Activated naive CD8-positive, alpha-beta T cell (primary cell): ENCODE results near the gene CDH24.
A peak's percentile ranks its signal among the peaks of the same experiment; 100 is the strongest.

Source experiments
- H3K27ac Mint-ChIP-seq: one replicate; pipeline ENCODE4 v1.8.0; 2021; ENCODE audit warnings: mixed read lengths
- H3K27me3 Mint-ChIP-seq: one replicate; pipeline ENCODE4 v1.8.0; 2021; ENCODE audit warnings: mixed read lengths
- H3K36me3 Mint-ChIP-seq: one replicate; pipeline ENCODE4 v1.8.0; 2021; ENCODE audit warnings: mixed read lengths
- H3K4me1 Mint-ChIP-seq: one replicate; pipeline ENCODE4 v1.8.0; 2021; ENCODE audit warnings: low read depth, mixed read lengths
- H3K4me3 Mint-ChIP-seq: one replicate; pipeline ENCODE4 v1.8.0; 2021; ENCODE audit warnings: mild to moderate bottlenecking, mixed read lengths
- H3K9me3 Mint-ChIP-seq: one replicate; pipeline ENCODE4 v1.8.0; 2021; ENCODE audit warnings: low read depth, mixed read lengths

The CDH24 gene

DNA sequence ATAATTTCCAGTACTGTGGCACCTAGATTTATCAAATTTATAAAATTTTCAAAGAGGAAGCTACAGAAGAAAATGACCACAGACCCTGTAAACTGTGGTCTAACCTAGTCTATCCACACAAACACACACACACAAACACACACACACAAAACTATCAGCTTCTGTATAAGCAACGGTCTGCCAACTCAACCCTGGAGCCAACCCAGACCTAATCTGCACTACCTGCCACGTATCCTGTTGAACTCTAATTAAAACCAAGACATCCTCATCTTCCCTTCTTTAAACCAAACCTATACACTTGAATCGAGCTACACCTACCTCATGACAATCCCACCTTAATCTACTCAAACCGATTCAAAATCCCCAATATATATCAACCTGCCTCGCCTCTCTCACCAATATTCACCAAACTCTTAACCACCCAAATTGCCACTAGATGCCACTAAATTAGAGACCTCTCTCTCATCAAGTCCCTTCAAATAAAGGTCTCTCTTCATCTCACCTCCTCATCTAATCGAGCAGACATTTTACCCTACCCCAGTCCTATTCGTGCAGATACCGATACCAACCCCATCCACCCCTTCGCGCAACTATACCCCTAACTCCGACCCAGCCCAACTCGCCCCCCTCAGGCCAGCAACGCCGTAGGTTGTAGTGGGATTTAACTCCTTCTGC, 36.8 kb upstream of the CDH24 start:
- Mint-ChIP-seq H3K36me3 (peaks cover 27% of the 10 kb centered on the region), H3K9me3 (no peaks in the 10 kb centered on the region), H3K4me3 (no peak overlapping the region), H3K4me1 (peaks cover 59% of the 10 kb centered on the region), H3K27ac (no peak overlapping the region), H3K27me3 (no peaks in the 10 kb centered on the region)

GRCh38 chr14:23093526-23093925, 36.2 kb upstream of the CDH24 start:
- H3K4me3 Mint-ChIP-seq = no peak overlapping the region
- H3K4me1 Mint-ChIP-seq = peaks cover 57% of the 10 kb centered on the region
- no peaks in the 10 kb centered on the region for H3K9me3 Mint-ChIP-seq
- no peaks in the 10 kb centered on the region for H3K27me3 Mint-ChIP-seq
- H3K27ac Mint-ChIP-seq = peak overlapping the region; percentile 29
- peaks cover 24% of the 10 kb centered on the region for H3K36me3 Mint-ChIP-seq

DNA sequence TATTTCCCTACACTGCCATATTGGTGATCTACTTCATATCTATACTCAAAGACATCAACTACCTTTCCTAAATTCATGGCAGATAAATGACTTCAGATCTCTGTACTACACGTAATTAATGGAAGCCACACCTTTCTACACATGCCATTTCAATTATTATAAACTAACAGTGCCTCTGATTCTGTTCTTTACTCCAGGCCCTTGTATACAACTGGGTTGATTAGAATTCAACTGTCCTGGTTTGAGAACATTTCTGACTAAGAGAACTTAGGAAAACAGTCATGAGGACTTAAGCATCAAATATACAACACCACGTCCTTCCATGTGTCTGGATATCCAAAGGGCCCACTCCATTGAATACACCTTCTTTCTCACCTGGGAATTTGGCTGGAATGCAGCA, 35.8 kb upstream of the CDH24 start:
- H3K27ac Mint-ChIP-seq = peak overlapping the region; percentile 29

DNA sequence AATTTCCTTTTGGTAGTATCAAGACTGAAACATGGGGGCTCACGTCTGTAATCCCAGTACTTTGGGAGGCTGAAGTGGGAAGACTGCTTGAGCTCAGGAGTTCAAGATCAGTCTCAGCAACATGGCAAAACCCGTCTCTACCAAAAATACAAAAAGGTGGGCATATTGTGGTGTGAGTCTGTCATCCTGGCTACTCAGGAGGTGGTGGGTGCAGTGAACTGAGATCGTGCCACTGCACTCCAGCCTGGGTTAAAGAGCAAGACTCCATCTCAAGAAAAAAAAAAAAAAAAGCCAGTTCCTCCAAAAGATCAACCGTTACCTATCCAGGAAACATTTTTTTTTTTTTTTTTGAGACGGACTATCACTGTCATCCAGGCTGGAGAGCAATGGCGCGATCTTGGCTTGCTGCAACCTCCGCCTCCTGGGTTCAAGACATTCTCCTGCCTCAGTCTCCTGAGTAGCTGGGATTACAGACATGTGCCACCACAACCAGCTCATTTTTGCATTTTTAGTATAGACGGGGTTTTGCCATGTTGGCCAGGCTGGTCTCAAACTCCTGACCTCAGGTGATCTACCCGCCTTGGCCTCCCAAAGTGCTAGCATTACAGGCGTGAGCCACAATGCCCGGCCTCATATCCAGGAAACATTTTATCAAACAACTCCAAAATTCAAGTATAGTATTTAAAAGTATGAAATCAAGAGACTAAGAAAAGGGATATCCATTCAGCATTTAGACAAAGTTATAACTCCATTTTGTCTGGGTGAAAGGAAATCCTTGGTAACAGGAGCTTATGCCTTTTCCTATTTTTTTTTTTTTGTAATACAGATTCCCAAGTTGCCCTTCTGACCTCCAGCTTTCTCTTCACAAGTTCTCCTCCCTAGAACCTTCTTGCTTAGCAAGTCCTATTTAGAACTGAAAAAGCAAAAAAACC, 34.2 kb upstream of the CDH24 start:
- no peaks in the 10 kb centered on the region for H3K27me3 Mint-ChIP-seq
- H3K4me1 Mint-ChIP-seq = peaks cover 55% of the 10 kb centered on the region
- H3K4me3 Mint-ChIP-seq = peak overlapping the region; percentile 73
- H3K9me3 Mint-ChIP-seq = no peaks in the 10 kb centered on the region
- peaks cover 26% of the 10 kb centered on the region for H3K36me3 Mint-ChIP-seq
- H3K27ac Mint-ChIP-seq = peak overlapping the region; percentile 83

More for the DNA sequence above, 35.8 kb upstream of the CDH24 start:
- Mint-ChIP-seq H3K4me1 (peaks cover 54% of the 10 kb centered on the region), H3K4me3 (no peak overlapping the region), H3K9me3 (no peaks in the 10 kb centered on the region), H3K36me3 (peaks cover 24% of the 10 kb centered on the region), H3K27me3 (no peaks in the 10 kb centered on the region)

GRCh38 chr14:23090254-23090636, 32.9 kb upstream of the CDH24 start:
- Mint-ChIP-seq H3K27me3 (no peaks in the 10 kb centered on the region), H3K9me3 (no peaks in the 10 kb centered on the region), H3K4me3 (no peak overlapping the region), H3K4me1 (peaks cover 60% of the 10 kb centered on the region), H3K27ac (peak overlapping the region; percentile 58), H3K36me3 (peaks cover 30% of the 10 kb centered on the region)

DNA sequence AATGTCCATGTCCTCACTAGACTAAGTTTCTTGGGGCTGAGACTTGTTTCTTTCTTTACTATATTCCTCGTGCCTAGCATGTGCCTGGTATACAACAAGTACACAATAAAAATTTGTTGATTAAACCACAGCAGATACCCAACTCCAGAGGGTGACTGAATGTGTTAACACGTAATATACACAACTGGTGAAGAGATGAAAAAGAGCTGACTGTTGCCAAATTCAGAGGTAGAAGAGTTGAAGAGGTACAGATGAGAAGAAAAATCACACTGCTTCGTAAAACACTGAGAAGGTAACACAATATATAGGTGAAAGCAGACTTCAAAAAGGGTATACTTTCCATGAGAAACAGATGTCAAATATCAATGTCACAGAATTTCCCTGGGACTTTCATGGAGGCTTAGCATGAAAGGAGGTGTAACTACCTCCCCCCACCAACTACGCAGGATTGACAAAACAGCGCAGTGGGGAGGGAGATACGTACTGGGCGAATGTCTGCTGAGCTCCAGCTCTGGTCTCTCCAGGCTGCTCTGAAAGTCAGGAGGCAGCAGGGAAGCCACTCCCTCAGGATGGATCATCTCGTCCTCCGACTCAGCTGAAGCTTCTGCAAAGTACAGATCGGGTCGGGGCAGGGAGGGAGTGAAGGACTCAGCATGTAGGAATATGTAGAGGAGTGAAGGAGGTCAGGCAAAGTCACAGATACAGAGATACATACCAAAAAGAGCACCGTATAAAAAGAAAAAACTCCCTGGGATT, 32.4 kb upstream of the CDH24 start:
- Mint-ChIP-seq H3K4me3 (no peak overlapping the region), H3K9me3 (no peaks in the 10 kb centered on the region), H3K4me1 (peaks cover 62% of the 10 kb centered on the region), H3K27ac (peak overlapping the region; percentile 58), H3K36me3 (peaks cover 30% of the 10 kb centered on the region), H3K27me3 (no peaks in the 10 kb centered on the region)

GRCh38 chr14:23086565-23086964, 29.2 kb upstream of the CDH24 start:
- Mint-ChIP-seq H3K4me1 (peaks cover 43% of the 10 kb centered on the region), H3K27me3 (no peaks in the 10 kb centered on the region), H3K4me3 (no peak overlapping the region), H3K9me3 (no peaks in the 10 kb centered on the region), H3K36me3 (peaks cover 24% of the 10 kb centered on the region), H3K27ac (peak overlapping the region; percentile 85)

DNA sequence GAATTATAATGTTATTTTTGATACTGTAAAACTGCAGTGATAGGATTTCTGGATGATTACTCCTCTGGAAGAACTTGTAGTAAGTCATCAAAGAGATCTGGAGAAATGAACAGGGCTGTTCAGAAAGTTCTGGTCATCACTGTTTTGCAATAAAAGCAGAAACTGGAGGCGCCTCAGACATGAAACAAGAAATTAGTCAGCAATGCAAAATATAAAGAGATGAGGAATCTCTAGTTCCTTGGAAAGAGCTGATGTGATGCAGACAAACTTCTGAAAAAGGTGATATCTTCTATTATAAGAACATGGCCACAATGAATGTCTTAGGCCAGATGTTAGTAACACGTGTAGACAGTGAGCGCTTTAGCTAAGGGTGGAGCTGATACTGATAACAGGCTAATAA, 28.1 kb upstream of the CDH24 start:
- peak overlapping the region; percentile 53 for H3K4me3 Mint-ChIP-seq
- H3K27ac Mint-ChIP-seq = peak overlapping the region; percentile 93
- peaks cover 22% of the 10 kb centered on the region for H3K36me3 Mint-ChIP-seq
- no peaks in the 10 kb centered on the region for H3K27me3 Mint-ChIP-seq
- H3K4me1 Mint-ChIP-seq = peaks cover 40% of the 10 kb centered on the region
- H3K9me3 Mint-ChIP-seq = no peaks in the 10 kb centered on the region

- Mint-ChIP-seq H3K4me1 (peaks cover 9% of the 10 kb centered on the region), H3K27me3 (no peaks in the 10 kb centered on the region), H3K27ac (peak overlapping the region; percentile 82), H3K9me3 (no peaks in the 10 kb centered on the region), H3K36me3 (peaks cover 2% of the 10 kb centered on the region), H3K4me3 (no peak overlapping the region)
Measured at GRCh38 chr14:23080474-23080873, 23.2 kb upstream of the CDH24 start.

GRCh38 chr14:23079716-23080115, 22.4 kb upstream of the CDH24 start:
- Mint-ChIP-seq H3K9me3 (no peaks in the 10 kb centered on the region), H3K27me3 (no peaks in the 10 kb centered on the region)

DNA sequence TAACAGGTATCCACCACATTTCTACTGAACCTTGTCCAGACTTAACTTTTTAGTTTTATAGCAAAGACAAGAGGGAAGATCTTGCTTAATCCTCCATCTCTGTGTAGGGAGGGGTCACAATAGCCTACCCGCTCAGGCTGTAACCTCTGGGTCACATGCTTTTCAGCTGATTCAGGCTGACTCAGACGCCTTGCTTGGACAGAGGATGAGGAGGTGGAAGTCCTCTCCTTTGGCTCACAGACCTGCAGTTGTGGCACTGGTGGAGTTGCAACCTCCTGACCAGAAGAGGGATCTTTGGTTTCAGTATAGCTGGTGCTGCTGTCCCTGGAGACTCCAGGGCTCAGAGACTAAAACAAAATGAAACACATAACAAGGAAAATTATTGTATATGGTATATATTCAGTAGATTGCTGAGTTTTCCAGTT, 21.4 kb upstream of the CDH24 start:
- Mint-ChIP-seq H3K9me3 (no peaks in the 10 kb centered on the region), H3K4me1 (peaks cover 4% of the 10 kb centered on the region), H3K4me3 (no peak overlapping the region), H3K36me3 (peaks cover 2% of the 10 kb centered on the region), H3K27ac (peak overlapping the region; percentile 82), H3K27me3 (no peaks in the 10 kb centered on the region)

More at GRCh38 chr14:23079716-23080115, 22.4 kb upstream of the CDH24 start:
- H3K4me3 Mint-ChIP-seq = no peak overlapping the region
- H3K27ac Mint-ChIP-seq = peak overlapping the region; percentile 82
- peaks cover 5% of the 10 kb centered on the region for H3K36me3 Mint-ChIP-seq
- H3K4me1 Mint-ChIP-seq = peaks cover 7% of the 10 kb centered on the region

DNA sequence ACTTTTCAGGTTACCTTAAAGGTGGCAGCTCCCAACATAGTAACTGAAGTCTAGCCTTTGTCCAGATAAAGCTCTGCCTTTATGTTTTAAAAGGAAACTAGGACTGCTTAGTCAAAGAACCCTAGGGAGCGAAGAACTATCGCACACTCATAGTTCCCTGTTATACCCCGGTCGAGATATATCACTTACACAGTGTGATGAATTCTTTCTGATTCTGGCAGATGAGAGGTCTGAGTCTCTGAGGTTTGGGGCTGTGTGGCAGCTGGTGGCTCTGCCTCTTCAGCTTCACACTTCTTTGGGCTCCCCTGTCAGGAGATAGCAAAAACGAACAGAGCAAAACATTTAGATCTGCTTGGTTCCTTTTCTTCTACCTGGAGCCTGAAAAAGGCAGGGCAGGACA, 20.6 kb upstream of the CDH24 start:
- Mint-ChIP-seq H3K27me3 (no peaks in the 10 kb centered on the region), H3K27ac (peak overlapping the region; percentile 82), H3K36me3 (peaks cover 2% of the 10 kb centered on the region), H3K4me3 (no peak overlapping the region), H3K4me1 (peaks cover 4% of the 10 kb centered on the region), H3K9me3 (no peaks in the 10 kb centered on the region)

DNA sequence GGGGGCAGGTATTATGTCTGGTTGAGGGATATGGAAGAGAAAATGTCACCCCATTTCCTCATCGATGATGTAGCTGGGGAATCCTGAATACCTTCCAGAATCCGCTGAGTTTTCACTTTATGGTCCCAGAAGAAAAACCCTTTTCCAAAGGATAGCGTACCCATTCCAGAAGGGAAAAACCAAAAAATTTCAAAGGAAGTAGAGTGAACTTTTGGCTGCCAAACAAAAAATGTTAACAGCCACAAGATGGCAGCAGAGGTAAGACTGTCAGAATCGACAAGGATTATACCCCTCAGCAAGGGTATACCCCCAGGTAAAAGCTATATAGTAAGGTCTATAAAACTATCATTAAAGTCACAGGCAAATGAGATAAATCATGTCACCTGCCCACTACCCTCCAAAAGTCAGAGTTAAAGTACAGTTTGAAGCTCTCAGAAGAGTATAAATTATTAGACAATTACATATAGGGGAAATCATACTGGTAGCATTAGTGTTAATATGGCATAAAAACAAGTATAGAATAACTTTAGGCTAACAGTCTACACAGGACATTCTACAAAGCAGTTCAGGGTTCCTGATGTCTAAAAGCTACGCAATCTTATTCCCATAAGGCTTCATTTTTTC, 19.6 kb upstream of the CDH24 start:
- Mint-ChIP-seq H3K9me3 (no peaks in the 10 kb centered on the region), H3K4me3 (no peak overlapping the region), H3K4me1 (peaks cover 12% of the 10 kb centered on the region), H3K27ac (peak overlapping the region; percentile 16), H3K36me3 (peaks cover 2% of the 10 kb centered on the region), H3K27me3 (no peaks in the 10 kb centered on the region)

GRCh38 chr14:23074906-23075305, 17.6 kb upstream of the CDH24 start:
- Mint-ChIP-seq H3K27me3 (no peaks in the 10 kb centered on the region), H3K4me3 (no peak overlapping the region), H3K9me3 (no peaks in the 10 kb centered on the region), H3K4me1 (peaks cover 27% of the 10 kb centered on the region), H3K27ac (no peak overlapping the region), H3K36me3 (peaks cover 2% of the 10 kb centered on the region)
